Measurements from ENCODE around the gene SLC24A1.
A peak's percentile ranks its signal among the peaks of the same experiment; 100 is the strongest.

Gene SLC24A1

GRCh38 chr15:65583701-65584100 is 38.0 kb upstream of the SLC24A1 start:
- TF ChIP-seq CTCF (IDR thresholded peaks at IDR 0.05; ENCODE audit: low read depth, low read length), result no peak
- DNase-seq (ENCODE audit: extremely low read depth, low read depth), result no peak

GRCh38 chr15:65584241-65584640 is 37.5 kb upstream of the SLC24A1 start:
- no peak for TF ChIP-seq CTCF (IDR thresholded peaks at IDR 0.05; ENCODE audit: low read depth, low read length)
- DNase-seq (ENCODE audit: extremely low read depth, low read depth), result no peak

- TF ChIP-seq CTCF (IDR thresholded peaks at IDR 0.05; ENCODE audit: low read depth, low read length), result no peak
- no peak for DNase-seq (ENCODE audit: extremely low read depth, low read depth)
Measured at GRCh38 chr15:65587094-65587493, 34.6 kb upstream of the SLC24A1 start.

DNA sequence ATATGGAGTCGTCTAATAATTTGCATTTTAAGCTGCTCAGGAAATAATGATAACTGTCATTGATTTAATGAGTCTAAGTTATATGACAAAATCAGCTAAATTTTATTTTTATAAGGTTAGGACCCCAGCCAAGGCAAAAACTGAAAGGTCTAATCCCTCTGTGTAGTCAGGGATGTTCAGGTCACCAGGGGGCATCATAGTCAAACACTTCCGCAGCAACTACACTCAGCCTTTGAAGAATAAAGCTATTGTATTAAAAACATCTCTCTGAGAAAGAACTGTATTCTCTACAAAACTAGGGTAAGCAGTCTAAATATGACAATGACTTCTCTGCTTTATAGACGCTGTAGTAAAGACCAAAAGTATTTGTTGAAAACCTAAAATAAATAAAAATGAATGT is 25.8 kb upstream of the SLC24A1 start:
- no peak for DNase-seq (ENCODE audit: extremely low read depth, low read depth)
- peak; percentile 20 for TF ChIP-seq CTCF (IDR thresholded peaks at IDR 0.05; ENCODE audit: low read depth, low read length)

GRCh38 chr15:65598468-65598867 is 23.3 kb upstream of the SLC24A1 start:
- TF ChIP-seq CTCF (IDR thresholded peaks at IDR 0.05; ENCODE audit: low read depth, low read length), result no peak
- DNase-seq (ENCODE audit: extremely low read depth, low read depth), result no peak

DNA sequence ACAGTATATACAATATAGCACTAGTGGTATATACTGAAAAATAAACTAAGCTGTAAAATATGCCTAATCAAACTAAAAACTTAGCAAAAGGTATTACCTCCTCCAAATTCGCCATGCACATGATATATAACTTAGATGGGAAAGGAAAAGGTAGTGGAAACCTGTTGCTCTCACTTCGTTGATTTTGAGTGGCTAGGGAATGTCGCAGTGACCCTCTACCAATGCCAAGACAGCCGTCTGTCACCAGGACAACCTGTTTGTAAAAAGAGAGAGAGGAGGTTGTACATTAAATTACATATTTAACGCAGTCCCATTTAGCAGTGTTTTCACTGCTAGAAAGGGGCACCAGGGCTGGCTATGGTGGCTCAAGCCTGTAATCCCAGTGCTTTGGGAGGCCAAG is 22.1 kb upstream of the SLC24A1 start:
- no peak for TF ChIP-seq CTCF (IDR thresholded peaks at IDR 0.05; ENCODE audit: low read depth, low read length)
- no peak for DNase-seq (ENCODE audit: extremely low read depth, low read depth)

DNA sequence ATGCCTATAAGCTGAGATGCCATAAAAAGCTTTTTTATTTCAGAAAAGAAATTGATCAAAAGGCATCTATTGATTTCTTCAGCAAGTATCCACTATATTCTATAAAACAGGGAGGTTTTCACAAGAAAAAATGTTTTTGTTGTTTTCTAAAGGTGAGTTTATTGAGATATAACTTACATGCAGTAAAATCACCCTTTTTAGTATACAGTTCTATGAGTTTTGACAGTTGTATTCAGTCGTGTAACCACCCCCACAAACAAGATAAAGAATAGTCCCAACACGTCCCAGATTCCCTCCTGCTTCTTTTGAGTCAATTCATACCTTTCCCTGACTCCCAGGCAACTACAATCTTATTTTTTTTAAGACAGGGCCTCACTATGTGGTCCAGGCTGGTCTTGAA is 18.6 kb upstream of the SLC24A1 start:
- no peak for DNase-seq (ENCODE audit: extremely low read depth, low read depth)
- TF ChIP-seq CTCF (IDR thresholded peaks at IDR 0.05; ENCODE audit: low read depth, low read length), result no peak

Data from AG09319 (cell line).